Fibroblast of villous mesenchyme (primary cell): ENCODE results near the gene SLC25A13. TPM values are rescaled to one million over a fixed set of nuclear protein-coding genes. Genes with fewer than 3 reads are reported as not detected.
A peak's percentile ranks its signal among the peaks of the same experiment; 100 is the strongest.

Experiments
- DNase-seq: peaks from one replicate; pipeline ENCODE4 v3.0.0-alpha.2; 2010; ENCODE audit warnings: low read depth
- H3K4me3 ChIP-seq: 2 replicates; pipeline ENCODE4 v1.5.1; 2011; ENCODE audit warnings: low read depth, mild to moderate bottlenecking, low read length
- CTCF ChIP-seq: IDR thresholded peaks from 2 replicates; pipeline ENCODE4 v1.5.1; 2012; ENCODE audit warnings: low read depth, mild to moderate bottlenecking, low read length; ENCODE audit not compliant: insufficient read depth
- total RNA-seq: library from RNA; depleted of rRNA; stranded (reverse); fragments of >200 nt; gene quantifications from 2 replicates; pipeline ENCODE4 v1.2.3, GENCODE V29; 2012

SLC25A13 gene
- total RNA-seq, 1 donor, result 22.5 TPM

- no peak for TF ChIP-seq CTCF
- DNase-seq, result no peak
- no peak overlapping the region for H3K4me3 ChIP-seq
Measured at GRCh38 chr7:96285579-96285978, 36.3 kb downstream of the SLC25A13 start.

GRCh38 chr7:96284835-96285234 is 37.1 kb downstream of the SLC25A13 start:
- H3K4me3 ChIP-seq, result no peak overlapping the region
- TF ChIP-seq CTCF, result no peak
- DNase-seq, result no peak

- DNase-seq, result no peak
- no peak for TF ChIP-seq CTCF
- no peak overlapping the region for H3K4me3 ChIP-seq
Measured at GRCh38 chr7:96284240-96284639, 37.7 kb downstream of the SLC25A13 start.

GRCh38 chr7:96282835-96283234 is 39.1 kb downstream of the SLC25A13 start:
- H3K4me3 ChIP-seq, result no peak overlapping the region
- DNase-seq, result no peak
- TF ChIP-seq CTCF, result no peak

- H3K4me3 ChIP-seq, result no peak overlapping the region
- no peak for DNase-seq
- TF ChIP-seq CTCF, result no peak
Measured at GRCh38 chr7:96277921-96278320, 44.0 kb downstream of the SLC25A13 start.

- no peak overlapping the region for H3K4me3 ChIP-seq
- DNase-seq, result no peak
- no peak for TF ChIP-seq CTCF
Measured at GRCh38 chr7:96276019-96276418, 45.9 kb downstream of the SLC25A13 start.

GRCh38 chr7:96273716-96274115 is 48.2 kb downstream of the SLC25A13 start:
- TF ChIP-seq CTCF, result no peak
- H3K4me3 ChIP-seq, result no peak overlapping the region
- peak; percentile 34 for DNase-seq
